ENCODE data around the gene STIL.

The STIL gene

DNA sequence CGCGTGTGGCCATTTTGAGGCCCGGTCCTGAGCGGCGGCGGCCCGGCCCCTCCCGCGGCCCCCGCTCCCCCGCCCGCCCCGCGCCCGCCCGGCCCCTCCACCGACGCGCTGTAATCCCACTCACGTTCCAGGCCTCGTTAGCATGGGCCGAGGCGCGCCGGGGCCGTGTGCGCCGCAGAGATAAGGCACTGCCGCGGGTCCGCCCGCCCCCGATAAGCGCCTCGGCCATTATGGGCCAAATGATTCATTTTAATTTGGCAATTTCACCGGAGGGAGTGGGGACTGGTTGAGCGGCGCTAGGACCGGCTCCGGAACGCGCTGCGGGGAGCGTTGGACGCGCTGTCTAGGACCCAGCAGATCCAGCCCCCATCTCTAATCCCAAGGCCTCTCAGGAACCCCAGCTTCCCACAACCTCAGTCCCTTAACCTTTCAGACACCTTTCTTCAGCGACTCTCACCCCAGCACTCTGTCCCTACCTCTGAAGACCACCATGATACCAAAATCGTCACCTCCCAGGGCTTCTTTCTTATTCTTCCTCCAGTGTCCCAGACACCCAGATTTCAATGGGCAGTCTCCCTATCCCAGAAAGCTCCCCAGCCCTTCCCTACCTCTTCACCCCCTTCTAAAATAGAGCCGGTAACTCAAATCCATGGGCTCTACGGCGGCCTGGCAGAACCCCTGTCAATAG lies 81.6 kb downstream of the STIL start, which contains the start of gene TAL1:
Gene TAL1 (minus strand): TSS at position 39 of the 688 bp plus-strand sequence. CDS start 6,337 bp downstream, outside the sequence.
- no peak for TF ChIP-seq ZFX (IDR thresholded peaks at IDR 0.05)
- TF ChIP-seq, protein P1, sequence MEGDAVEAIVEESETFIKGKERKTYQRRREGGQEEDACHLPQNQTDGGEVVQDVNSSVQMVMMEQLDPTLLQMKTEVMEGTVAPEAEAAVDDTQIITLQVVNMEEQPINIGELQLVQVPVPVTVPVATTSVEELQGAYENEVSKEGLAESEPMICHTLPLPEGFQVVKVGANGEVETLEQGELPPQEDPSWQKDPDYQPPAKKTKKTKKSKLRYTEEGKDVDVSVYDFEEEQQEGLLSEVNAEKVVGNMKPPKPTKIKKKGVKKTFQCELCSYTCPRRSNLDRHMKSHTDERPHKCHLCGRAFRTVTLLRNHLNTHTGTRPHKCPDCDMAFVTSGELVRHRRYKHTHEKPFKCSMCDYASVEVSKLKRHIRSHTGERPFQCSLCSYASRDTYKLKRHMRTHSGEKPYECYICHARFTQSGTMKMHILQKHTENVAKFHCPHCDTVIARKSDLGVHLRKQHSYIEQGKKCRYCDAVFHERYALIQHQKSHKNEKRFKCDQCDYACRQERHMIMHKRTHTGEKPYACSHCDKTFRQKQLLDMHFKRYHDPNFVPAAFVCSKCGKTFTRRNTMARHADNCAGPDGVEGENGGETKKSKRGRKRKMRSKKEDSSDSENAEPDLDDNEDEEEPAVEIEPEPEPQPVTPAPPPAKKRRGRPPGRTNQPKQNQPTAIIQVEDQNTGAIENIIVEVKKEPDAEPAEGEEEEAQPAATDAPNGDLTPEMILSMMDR (conservative IDR thresholded peaks at IDR 0.05) = no peak
- no peak within 1 kb of the TSS for H3K27ac ChIP-seq

DNA sequence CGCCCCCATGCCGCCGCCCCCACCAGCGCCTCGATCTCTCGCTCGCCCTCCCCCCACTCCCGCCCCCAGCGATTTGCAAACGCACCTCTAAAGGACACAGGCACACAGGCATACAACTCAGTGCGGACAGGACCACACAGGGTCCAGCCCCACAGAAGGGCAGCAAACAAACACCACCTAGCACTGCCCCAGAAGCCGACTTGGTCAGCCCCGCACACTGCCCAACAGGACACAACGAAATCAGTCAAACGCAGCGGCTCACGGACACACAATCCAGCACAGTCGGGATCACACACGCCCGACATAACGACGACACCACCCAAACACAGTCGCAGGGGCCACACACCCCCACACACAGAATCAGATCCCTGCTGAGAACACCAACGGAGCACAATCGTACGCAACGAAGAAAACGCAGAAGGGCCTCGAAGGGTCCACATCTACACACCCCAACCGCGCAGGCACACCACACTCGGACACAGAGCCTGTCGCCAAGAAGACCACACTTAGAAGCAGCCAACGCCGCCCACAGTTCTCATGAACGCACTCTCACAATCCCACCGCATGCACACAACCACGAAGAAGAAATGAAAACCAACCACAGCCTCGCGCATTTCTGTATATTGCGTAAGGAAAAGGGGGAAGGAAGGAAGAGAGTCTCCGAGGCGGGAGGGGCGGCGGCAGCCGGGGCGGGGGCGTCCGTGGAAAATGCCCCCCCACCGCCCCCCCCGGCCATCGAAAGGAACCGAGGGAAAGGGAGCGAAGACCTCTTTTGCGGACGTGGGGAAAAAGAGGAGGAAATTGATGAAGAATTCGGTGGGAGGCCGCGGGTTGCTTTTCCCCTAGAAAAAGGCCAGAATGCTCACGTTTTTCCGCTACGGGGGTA lies 82.4 kb downstream of the STIL start:
- no peak overlapping the region for H3K27ac ChIP-seq
- TF ChIP-seq ZFX (IDR thresholded peaks at IDR 0.05) = no peak
- TF ChIP-seq, protein P1 (conservative IDR thresholded peaks at IDR 0.05) = no peak

DNA sequence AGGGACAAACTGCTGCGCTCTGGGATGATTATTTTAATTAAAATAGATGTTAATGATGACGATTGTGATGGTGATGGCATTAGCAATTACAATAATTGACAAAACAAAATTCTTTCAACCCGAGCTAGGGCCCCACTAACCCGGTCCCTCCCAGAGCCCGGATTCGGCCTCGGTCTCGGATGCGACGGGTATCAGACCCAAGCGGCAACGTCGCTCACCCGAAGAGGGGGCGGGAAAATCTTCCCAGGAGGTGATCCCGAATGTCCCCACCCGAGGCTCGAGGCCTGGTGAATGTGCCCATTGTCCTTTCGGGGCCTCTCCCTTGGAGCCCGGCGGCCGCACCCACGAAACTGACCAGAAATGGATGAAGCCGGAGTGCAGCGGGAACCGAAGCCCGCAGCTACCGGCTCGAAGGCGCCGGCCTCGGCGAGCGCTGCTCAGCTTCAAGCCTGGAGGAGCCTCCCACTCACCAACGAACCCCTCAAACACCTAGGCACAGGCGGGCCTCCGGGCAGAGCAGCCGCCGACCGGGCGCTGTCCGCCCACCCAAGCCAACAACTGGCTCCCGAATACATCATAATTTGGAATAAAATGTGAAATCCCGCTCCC lies 83.2 kb downstream of the STIL start:
- TF ChIP-seq, protein P1 (conservative IDR thresholded peaks at IDR 0.05) = no peak
- TF ChIP-seq ZFX (IDR thresholded peaks at IDR 0.05) = no peak
- H3K27ac ChIP-seq = no peak overlapping the region

DNA sequence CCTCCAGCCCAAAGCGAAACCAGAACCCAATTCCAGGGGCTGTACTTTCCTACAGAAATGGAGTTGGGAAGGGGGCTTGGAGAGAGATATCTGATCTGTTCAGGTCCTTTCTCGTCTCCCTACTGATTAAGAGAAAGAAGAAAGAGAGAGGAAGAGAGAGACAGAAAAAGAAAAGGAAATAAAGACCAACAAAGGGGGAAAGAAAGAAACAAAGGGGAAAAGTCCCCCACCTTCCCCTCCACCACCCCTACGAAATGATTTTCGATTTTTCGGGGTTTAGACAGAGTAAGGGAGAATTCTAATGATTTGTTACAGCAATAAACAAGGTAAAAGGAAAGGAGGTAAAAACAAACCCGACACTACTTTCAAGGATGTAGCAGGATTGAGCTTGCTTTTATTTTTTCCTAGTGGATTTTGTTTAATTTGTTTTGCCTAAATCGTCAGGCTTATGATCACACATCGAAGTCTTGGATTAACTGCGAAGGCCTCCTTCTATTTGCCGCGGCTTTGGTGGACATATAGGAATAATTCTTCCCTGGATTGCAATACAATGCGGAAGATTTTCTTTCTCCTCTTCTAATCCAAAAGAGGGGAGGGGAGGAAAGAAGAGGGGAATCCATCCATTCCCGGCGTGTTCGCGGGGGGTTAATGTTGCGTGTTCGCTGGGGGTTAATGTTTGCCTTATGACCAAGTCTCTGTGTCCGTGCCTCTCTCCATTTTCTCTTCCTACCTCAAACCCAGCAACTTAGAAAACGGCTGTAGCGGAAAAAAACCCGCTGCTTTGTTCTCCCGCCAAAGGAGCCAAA lies 83.9 kb downstream of the STIL start:
- no peak overlapping the region for H3K27ac ChIP-seq
- TF ChIP-seq ZFX (IDR thresholded peaks at IDR 0.05) = no peak
- TF ChIP-seq, protein P1 (conservative IDR thresholded peaks at IDR 0.05) = no peak

DNA sequence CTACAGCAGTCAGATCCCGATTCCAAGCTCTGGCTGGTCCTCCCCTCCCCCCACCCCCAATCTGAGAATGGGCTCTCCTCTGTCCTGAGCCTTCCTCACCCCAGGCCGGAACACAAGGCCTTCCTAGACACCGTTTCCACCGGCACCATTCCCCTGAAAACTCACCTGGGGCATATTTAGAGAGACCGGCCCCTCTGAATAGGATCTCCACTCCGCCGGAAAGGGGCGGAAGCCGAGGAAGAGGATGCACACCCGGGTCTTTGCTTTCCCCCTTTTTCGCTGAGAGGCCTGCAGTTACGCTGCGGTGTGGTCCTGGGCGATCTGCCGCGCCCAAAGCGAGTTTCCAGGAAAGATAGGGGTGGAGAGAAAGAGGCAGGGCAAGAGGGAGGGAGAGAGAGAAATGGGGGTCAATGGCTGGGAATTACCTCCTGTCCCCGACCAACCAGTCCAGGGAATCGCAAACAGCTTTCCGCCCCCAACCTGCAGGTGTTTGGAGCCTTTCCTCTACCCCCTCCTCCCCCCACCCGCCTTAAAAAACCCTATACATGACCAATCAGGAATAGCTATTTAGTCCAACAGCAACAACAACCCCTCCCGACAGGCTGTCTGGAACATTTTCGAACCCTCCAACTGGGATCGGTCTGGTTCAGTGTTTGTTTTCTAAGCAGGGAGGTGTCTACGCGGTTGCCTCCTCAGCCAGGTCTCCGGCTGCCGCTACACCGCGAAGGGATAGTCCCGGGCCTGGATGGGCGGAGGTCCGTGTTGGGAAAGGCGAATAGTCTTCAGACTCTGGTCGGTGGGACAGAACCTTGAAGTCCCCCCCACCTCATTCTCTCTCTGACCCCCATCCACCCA lies 84.7 kb downstream of the STIL start:
- H3K27ac ChIP-seq = no peak overlapping the region

DNA sequence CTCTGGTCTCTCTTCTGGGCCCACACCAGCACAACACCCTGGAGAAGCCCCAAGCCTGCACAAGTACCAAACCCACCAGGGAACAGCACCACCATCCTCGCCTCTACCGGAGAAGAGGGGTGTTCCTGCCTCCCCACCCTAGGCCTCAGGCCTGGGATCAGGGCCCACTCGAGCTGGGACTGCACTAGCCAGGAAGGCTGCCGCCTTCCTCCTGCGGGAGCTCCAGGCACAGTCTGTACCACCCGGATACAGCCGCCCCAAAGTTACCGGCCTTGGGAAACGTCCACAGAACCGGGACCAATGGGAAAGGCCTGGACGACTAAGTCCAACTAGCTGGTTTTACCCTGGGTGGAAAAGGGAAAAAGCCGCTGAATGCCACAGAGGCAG lies 85.3 kb downstream of the STIL start:
- TF ChIP-seq, protein P1 (conservative IDR thresholded peaks at IDR 0.05) = no peak
- TF ChIP-seq ZFX (IDR thresholded peaks at IDR 0.05) = no peak
- no peak overlapping the region for H3K27ac ChIP-seq

More for the DNA sequence above, 84.7 kb downstream of the STIL start:
- TF ChIP-seq ZFX (IDR thresholded peaks at IDR 0.05) = no peak
- TF ChIP-seq, protein P1 (conservative IDR thresholded peaks at IDR 0.05) = no peak

Data from C4-2B (cell line).